K562 treated with DMSO at 1 percent for 48 hours (cell line): ENCODE data around the gene SOX21. TPM values are rescaled to one million over a fixed set of nuclear protein-coding genes. Genes with fewer than 3 reads are reported as not detected.

Experiments used
- total RNA-seq: library from RNA; unstranded; fragments of 300-600 nt; gene quantifications from 2 replicates; pipeline ENCODE4 v1.2.3, GENCODE V29; 2022; ENCODE audit warnings: low replicate concordance; ENCODE audit errors: extremely low read depth

The SOX21 gene
- total RNA-seq = not detected in 2 replicates

GRCh38 chr13:94712287-94712811 lies at the start of gene SOX21:
Gene SOX21 (minus strand): TSS chr13:94712545. CDS start chr13:94712049, 496 bp downstream.

Other genes with a start within 250 kb of the SOX21 start
- gene DCT, start 232.9 kb downstream of the SOX21 start, total RNA-seq = not detected in 2 replicates
- not detected in 2 replicates for gene TGDS, start 116.4 kb downstream of the SOX21 start, total RNA-seq
- not detected in 2 replicates for gene GPR180, start 110.7 kb downstream of the SOX21 start, total RNA-seq